Fibroblast of skin of right quadriceps (primary cell): Measurements from ENCODE around the gene NOP53.
"Not testable (repeated sequence)": the region's sequence is repeated elsewhere in the genome, so short reads cannot be mapped to it uniquely, and the experiment has no call there.

Experiments used
- DNase-seq: peaks from one replicate; pipeline ENCODE4 v3.0.0-alpha.2; 2013

NOP53 gene

GRCh38 chr19:47745010-47745901 is at the start of gene NOP53:
TSS of gene NOP53 (plus strand) at chr19:47745546. CDS start at chr19:47745560, 14 bp downstream.
- peak; percentile 97 for DNase-seq

- DNase-seq, result no peak
These were observed 48.7 kb upstream of the NOP53 start for GRCh38 chr19:47696635-47697034.

- DNase-seq, result peak; percentile 81
These were observed 47.3 kb upstream of the NOP53 start for GRCh38 chr19:47697863-47698609.

GRCh38 chr19:47698631-47699359 is 46.6 kb upstream of the NOP53 start:
- DNase-seq, result no peak

DNA sequence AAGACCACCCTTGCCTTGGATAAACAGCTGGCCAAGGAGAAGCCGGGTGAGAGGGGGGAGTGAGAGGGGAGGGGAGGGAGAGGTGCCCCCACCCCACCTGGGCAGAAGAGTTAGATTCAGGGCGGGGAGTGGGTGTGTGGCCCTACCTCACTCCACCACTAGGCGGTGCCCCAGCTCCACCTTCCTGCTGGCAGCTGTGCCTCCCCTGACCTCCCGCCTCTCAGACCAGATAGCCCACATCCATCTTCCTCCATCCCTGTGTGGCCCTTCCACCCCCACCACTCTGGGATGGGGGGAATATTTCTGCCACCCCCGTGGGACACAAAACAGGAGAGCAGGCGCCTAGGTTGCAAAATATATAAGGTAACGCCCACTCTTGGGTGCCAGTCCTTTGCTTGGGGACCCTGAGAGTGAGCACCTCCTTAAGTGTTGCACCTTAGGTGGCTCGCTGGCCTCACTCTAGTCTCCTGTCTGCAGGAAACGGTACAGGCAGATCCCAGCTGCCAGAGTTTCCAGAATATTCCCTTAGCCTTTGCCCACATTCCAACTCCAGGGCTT is 45.9 kb upstream of the NOP53 start:
- DNase-seq, result no peak

DNA sequence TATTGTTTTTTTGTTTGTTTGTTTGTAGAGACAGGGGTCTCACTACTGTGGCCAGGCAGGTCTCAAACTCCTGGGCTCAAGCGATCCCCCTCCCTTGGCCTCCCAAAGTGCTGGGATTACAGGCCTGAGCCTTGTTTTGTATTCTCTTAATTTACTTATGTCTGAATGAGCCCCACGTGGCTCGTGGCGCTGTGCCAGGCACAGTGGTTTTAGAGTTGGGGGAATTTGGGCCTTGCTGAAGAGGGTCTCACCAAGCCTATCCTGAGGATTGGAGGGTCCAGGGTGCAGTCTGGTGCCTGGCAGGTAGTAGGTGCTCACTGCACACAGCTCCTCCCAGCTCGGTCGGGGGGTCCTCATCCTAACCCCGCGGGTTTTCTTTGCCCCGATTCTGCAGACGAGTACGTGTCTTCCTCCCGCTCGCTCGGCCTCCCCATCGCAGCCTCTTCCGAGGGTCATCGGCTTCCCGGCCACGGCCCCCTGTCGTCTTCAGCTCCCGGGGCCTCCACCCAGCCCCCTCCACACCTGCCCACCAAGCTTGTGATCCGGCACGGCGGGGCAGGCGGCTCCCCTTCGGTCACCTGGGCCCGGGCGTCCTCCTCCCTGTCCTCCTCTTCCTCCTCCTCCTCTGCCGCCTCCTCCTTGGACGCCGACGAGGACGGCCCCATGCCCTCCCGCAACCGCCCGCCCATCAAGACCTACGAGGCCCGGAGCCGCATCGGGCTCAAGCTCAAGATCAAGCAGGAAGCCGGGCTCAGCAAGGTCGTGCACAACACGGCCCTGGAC is 44.2 kb upstream of the NOP53 start:
- DNase-seq, result no peak

DNA sequence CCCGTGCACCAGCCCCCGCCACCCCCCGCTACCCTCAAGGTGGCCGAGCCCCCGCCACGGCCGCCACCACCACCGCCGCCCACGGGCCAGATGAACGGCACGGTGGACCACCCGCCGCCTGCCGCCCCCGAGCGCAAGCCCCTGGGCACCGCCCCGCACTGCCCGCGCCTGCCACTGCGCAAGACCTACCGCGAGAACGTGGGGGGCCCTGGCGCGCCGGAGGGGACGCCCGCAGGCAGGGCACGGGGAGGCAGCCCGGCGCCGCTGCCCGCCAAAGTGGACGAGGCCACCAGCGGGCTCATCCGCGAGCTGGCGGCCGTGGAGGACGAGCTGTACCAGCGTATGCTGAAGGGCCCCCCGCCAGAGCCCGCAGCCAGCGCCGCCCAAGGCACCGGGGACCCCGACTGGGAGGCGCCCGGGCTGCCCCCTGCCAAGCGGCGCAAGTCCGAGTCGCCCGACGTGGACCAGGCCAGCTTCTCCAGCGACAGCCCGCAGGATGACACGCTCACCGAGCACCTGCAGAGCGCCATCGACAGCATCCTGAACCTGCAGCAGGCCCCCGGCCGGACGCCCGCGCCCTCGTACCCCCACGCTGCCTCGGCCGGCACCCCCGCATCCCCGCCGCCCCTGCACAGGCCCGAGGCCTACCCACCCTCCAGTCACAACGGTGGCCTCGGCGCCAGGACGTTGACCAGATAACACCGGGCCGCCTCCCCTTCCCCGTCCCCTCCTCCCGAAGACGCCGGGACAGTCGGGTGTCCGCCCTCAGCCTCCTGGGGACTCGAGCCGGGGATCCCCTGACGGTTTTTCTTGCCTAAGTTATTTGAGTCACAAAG is 43.4 kb upstream of the NOP53 start:
- no peak for DNase-seq

DNA sequence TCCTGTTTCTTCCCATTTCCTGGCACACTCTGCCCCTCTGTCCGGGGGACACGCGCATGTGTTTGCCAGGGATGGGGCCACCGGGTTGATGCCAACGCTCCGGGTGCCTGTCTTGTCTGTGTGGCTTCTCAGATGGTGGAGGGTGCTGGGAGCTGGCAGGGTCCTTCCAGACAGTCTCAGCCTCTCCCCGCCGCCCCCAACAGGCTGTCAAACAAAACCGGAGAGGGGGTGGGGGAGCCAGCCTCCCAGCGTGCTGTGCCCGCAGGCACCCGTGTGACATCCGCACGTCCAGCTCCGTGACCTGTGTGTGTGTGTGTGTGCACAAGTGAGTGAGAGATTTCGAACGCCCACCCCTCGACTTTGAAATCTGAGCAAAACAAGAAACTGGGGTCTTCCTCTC is 42.7 kb upstream of the NOP53 start:
- no peak for DNase-seq

DNA sequence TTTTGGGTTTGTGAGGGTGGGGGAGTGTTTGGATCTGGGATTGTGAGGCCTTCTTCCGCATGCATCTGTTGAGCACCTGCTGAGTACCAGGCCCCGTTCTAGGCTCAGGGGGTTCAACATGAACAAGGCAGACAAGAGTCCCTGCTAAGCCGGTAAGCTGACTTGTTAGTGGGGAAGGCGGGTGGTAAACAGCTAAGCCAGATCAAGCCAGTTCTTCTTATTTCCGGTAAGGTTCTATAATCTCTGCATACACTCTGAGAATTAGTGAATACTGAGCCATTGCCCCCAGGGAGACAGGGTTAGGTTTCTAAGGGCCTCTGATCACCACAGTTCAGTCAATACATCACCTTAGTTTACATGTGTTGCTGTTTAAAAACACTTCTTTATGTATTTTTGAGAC is 42.0 kb upstream of the NOP53 start:
- no peak for DNase-seq

GRCh38 chr19:47704024-47704423 is 41.3 kb upstream of the NOP53 start:
- no peak for DNase-seq

DNA sequence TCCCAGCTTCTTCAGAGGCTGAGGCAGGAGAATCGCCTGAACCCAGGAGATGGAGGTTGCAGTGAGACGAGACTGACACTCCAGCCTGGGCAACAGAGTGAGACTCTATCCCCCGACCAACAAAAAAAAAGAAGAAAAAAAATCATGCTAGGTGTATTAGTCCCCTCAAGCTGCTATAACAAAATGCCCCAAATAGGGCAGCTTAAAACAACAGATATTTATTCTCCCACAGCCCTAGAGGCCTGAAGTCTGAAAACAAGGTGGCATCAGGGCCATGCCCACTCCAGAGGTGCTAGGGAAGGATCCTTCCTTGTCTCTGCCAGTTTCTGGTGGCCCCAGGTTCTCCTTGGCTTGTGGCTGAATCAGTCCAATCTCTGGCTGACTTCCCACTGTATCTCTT is 40.7 kb upstream of the NOP53 start:
- no peak for DNase-seq

- peak; percentile 69 for DNase-seq
These were observed 38.0 kb upstream of the NOP53 start for GRCh38 chr19:47707135-47707925.

DNA sequence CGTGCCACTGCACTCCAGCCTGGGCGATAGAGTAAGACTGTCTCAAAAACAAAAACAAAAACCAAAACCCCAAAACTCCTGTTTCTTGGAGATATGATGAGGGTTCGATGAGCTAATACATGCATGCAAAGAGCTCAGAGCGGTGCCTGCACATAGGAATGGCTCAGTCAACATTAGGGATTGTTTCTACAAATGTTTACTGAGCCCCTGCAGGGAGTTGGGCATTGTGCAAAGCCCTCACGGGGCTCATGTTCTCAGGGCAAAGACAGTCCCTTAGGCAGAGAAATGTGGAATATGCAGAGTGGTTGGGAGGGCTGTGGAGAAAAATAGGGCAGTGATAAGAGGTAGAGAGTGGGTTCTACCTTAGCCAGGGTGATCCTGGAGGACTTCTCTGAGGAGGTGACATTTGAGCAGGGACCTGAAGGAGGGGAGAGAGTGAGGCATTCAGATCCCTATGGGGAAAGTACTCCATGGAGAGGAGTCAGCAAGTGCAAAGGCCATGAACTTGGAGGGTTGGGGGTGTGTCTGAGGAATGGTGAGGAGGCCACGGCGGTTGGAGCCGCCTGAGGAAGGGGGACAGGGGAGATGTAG is 33.6 kb upstream of the NOP53 start:
- DNase-seq, result no peak

GRCh38 chr19:47713046-47714021 is 32.0 kb upstream of the NOP53 start, which contains the start of gene EHD2:
TSS of gene EHD2 (plus strand) at chr19:47713422. CDS start at chr19:47716613, 3,191 bp downstream.
- peak; percentile 80 for DNase-seq

DNA sequence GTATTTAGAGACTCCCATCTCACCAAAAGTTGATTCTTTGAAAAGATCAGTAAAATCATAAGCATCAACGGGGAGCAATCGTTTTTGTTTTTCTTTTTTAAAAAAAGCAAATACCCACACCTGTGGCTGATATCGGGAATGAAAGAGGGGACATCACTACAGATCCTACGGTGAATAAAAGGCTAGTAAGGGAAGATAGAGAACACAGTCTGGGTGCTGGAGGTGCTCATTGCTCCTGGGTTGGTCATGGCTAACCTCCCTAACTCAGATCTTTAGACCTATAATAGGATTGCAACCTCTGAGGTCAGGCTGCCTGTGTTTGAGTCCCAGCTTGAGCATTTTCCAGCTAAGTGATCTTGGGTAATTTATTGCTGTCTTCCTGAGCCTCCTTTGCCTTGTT is 31.0 kb upstream of the NOP53 start:
- no peak for DNase-seq

DNA sequence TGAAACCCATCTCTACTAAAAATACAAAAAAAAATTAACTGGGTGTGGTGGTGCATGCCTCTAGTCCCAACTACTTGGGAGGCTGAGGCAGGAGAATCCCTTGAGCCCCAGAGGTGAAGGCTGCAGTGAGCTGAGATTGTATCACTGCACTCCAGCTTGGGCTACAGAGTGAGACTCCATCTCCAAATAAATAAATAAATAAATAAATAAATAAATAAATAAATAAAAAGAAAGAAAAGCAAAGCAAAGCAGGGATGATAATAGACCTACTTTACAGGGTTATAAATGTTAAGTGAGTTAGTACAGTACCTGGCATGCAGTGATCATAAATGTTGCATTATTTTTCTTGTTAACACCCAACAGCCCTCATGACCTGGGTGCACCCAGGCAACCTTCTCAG is 30.5 kb upstream of the NOP53 start:
- DNase-seq, result not testable (repeated sequence)

GRCh38 chr19:47716270-47716937 is 28.9 kb upstream of the NOP53 start:
- no peak for DNase-seq
